ENCODE measurements around the gene CHRM4.
A peak's percentile ranks its signal among the peaks of the same experiment; 100 is the strongest.

The CHRM4 gene

DNA sequence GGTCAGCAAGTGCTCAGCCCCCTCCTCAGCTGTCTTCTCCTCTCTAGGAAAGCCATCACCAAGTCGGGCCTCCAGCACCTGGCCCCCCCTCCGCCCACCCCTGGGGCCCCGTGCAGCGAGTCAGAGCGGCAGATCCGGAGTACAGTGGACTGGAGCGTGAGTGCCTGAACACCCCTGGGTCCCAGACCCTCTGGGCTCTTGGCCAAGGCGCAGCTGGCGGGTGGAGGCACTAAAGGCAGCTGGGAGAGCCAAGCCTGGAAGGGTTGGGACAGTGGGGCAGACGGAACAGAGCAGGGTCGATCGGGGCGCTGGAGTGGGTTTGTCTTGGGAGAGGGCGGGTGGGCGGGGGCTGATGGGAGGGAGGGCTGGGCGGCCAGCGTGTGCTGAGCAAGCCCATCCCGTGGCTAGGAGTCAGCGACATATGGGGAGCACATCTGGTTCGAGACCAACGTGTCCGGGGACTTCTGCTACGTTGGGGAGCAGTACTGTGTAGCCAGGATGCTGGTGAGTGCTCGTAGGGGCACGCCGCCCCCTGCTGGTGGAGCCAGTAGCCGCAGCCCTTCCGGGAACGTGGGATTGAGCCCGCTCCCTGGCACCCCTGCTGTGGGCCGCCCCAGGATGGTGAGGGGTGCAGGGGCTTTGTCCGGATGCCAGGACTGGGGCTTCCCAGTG lies 24.2 kb downstream of the CHRM4 start:
- peak; percentile 65 for DNase-seq

GRCh38 chr11:46366661-46367161 lies 24.9 kb downstream of the CHRM4 start:
- no peak for DNase-seq

- no peak for DNase-seq
Observed at GRCh38 chr11:46366260-46366659, 25.3 kb downstream of the CHRM4 start.

DNA sequence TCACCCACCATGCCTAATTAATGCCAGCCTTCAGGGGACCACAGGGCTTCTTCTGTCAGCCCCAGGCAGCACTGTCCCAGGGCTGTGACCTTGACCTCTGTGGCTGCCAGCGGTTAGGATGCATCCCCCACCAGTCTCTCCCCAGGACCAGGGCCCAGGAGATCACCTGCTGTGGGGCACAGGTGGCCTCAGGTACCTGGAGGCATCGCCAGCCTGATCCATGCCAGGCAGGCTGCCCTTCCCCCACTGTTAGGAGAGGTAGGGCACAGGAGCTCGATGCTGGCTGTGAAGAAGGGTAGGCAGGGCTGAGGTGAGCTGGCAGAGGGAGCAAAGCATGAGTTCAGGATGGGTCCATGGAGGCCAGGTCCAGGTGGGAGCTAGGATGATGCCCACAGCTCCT lies 26.8 kb downstream of the CHRM4 start:
- DNase-seq: no peak

- no peak for DNase-seq
Observed at GRCh38 chr11:46364056-46364455, 27.5 kb downstream of the CHRM4 start.

DNA sequence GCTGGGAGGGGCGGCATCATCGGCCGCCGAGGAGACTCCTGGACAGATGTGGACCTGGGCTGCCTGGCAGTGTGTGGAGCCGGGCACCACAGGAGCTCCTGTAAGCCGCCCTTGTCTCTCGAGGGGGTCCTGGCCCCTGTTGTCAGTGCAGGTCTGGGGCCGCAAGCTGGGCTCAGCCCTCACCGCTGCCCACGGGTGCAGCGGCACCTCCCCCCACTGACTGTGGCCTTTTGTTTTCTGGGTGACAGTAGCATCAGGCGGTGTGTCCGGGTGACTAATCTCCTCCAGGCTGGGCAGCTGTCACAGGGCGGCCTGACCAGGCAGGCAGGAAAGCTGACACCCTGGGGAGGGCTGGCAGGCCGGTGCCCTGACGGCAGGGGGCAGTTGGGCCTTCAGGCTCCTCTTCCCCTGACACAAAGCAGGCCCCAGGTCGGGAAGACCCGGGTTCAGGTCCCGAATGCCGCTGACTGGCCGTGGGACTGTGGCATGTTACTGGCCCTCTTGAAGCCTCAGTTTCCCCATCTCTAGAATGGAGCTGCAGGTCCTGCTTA lies 28.0 kb downstream of the CHRM4 start:
- no peak for DNase-seq

- DNase-seq: peak; percentile 65
Observed at GRCh38 chr11:46363031-46363407, 28.6 kb downstream of the CHRM4 start.

DNA sequence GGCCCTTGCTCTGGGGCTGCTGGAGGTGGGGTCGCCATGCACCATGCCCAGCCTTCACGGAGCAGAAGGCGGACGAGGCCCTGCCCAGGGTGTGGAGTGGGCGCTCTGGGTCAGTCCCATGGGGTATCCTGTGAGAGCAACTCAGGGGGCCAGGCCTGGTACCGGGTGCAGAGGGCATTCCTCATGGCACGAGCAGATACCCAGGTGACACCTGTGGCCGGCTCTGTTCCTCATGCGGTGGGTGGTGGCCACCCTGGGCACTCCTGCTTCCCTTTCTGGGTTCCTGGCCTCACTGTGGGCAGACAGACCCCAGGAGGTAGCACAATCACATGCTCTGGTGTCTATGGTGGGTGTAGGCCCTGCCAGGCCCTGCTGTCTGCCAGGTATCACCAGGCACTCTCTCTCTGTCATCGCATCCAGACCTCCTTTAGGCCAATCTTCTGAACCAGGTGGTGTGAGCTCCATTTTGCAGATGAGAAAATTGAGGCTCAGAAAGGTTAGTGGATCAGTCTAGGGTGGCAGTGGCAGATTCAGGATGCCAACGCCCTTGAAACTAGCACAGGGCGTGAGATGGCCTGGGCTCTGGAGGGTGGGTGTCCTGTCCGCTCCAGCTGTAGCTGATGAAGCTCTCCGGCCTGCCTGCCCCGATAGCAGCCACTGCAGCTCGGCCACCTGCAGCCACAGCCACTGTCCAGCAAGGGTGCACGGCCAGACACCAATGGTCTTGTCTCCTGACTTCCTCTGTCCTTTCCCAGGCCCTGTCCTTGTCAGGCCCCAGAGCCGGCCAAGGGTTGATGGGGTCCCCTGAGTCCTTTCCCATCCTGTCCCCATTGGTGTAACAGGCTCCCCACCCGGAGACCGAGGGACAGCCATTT lies 29.2 kb downstream of the CHRM4 start:
- no peak for DNase-seq

GRCh38 chr11:46361283-46362155 lies 30.1 kb downstream of the CHRM4 start:
- DNase-seq: peak; percentile 64

- DNase-seq: no peak
Observed at GRCh38 chr11:46360878-46361277, 30.7 kb downstream of the CHRM4 start.

GRCh38 chr11:46359953-46360352 lies 31.6 kb downstream of the CHRM4 start:
- DNase-seq: no peak

DNA sequence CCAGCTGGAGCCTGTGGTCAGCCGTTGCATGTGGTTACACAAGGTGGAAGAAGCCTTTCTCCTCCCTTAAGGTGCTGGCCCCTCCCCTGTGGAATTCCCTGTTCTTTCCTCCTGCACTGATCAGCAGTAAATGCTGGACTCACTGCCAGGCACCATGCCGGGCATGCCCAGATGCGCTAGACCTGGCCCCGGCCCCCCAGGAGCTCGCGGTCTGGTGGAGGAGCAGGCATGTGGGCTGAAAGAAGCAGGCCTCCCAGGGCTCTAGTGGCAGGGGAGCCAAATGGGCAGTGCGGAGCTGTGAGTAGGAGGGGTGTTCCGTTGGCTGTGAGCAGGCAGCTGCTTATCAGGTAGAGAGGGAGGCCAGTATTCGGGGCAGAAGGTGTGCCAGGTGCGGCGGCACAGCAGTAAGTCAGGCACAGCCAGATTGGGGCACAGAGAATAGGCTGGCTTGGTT lies 34.1 kb downstream of the CHRM4 start:
- DNase-seq: no peak

- no peak for DNase-seq
Observed at GRCh38 chr11:46356924-46357482, 34.6 kb downstream of the CHRM4 start.

DNA sequence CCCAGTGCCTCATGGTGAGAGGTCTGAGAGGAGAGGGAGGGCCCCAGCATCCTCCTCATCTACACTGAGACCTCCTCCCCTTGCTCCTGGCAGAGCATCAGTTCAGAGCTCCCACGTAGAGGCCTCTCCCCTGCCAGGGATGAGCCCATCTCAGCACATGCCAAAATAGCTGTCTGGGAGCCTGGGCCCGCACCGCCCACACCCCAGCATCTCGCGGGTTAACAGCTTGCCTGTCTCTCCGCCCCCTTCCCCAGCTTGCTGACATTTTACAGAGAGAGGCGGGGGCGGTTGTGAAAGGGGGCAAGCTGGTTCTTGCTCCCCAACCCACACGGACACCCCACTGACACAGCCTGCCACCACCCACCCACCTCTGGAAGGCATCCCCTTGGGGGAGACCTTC lies 37.9 kb downstream of the CHRM4 start:
- DNase-seq: no peak

- DNase-seq: peak; percentile 76
Observed at GRCh38 chr11:46352063-46352841, 39.3 kb downstream of the CHRM4 start.

- DNase-seq: no peak
Observed at GRCh38 chr11:46351606-46352005, 40.0 kb downstream of the CHRM4 start.

GRCh38 chr11:46351148-46351547 lies 40.4 kb downstream of the CHRM4 start:
- no peak for DNase-seq

GRCh38 chr11:46350695-46351094 lies 40.9 kb downstream of the CHRM4 start:
- no peak for DNase-seq

DNA sequence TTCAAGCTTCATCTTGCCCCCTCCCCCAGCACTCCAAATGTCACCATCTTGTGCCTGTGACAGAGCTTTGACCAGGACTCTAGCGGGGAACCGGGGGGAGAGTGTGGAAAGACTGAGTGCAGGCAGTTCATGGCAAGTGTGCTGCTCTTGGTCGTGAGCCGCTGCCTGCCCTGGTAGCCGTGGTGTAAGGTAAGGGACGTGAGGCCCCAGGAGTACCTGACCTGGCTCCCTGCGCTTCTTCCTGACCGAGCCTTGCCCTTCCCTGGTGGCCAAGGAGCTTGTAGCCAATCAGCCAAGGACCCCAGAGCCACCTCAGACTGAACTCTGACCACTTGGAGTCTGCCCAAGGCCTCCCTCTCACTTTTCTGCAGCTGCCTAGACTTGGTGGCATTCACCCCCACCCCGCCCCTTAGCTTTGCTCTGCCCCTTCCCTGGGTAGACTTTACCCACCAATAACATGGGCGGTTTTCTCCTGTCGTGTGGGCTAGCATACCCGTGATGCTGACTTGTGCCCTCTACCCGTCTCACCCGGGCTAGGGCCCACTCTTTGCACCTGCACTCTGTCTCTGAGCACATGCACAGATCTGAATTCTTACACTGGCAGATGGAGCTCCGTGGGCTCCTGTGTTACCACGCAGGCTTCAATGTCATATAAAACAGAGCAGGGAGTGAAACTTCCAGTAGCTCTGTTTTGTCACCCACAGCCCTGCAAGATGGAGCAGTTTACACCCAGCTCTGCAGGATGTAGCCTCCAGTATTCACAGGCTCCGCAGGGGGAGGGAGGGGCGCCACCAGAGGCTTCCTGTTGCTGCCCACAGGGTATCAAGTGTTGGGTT lies 42.8 kb downstream of the CHRM4 start:
- DNase-seq: peak; percentile 58

- DNase-seq: no peak
Observed at GRCh38 chr11:46347637-46348311, 43.8 kb downstream of the CHRM4 start.

Measured in CD4-positive, alpha-beta T cell treated with Interleukin-15 for 1 hour (primary cell).